GM12891 (cell line): Measurements from ENCODE around the gene RAB19.

Source experiments
- PAX5 ChIP-seq: IDR thresholded peaks from 2 replicates; pipeline ENCODE4 v1.6.1; 2011; ENCODE audit warnings: low read length, moderate library complexity, mild to moderate bottlenecking; ENCODE audit not compliant: insufficient read depth, severe bottlenecking
- POLR2A ChIP-seq: IDR thresholded peaks from 2 replicates; pipeline ENCODE4 v1.6.1; 2011; ENCODE audit warnings: low read depth, low read length, control low read depth
- POLR2AphosphoS5 ChIP-seq: IDR thresholded peaks from 2 replicates; pipeline ENCODE4 v1.6.1; 2011; ENCODE audit warnings: low read depth, low read length, control low read depth

- TF ChIP-seq POLR2AphosphoS5 (no peak), POLR2A (no peak), PAX5 (no peak)
Observed at GRCh38 chr7:140440593-140440992, 36.7 kb downstream of the RAB19 start.
